Measurements from ENCODE around the gene ARPC1B. TPM values are rescaled to one million over a fixed set of nuclear protein-coding genes. Genes with fewer than 3 reads are reported as not detected.
"Not testable (repeated sequence)": the region's sequence is repeated elsewhere in the genome, so short reads cannot be mapped to it uniquely, and the experiment has no call there.

The ARPC1B gene
- total and polyA plus RNA-seq, 9 of the 15 experiments (the other 6 are each of a cell fraction or from before 2014, with no cell fraction given): 6.7 to 357 (median 211) TPM

- TF ChIP-seq C11orf30 (IDR thresholded peaks at IDR 0.05; ENCODE audit: low read depth) (peak; percentile 100), NKRF (IDR thresholded peaks at IDR 0.05; ENCODE audit: borderline replicate concordance) (peak; percentile 76; the same call in 1 of the 2 replicates), PML (IDR thresholded peaks at IDR 0.05; ENCODE audit: low read length) (peak; percentile 31; the same call in 1 of the 2 replicates), EHMT2 (IDR thresholded peaks at IDR 0.05) (peak; percentile 92), SMARCA5 (IDR thresholded peaks at IDR 0.05) (peak; percentile 83), LCOR (CRISPR knock-in tag; IDR thresholded peaks at IDR 0.05) (peak; percentile 49; the same call in 1 of the 2 replicates), EP300 (IDR thresholded peaks at IDR 0.05; ENCODE audit: low read length) (peak; percentile 82), ZEB2 (IDR thresholded peaks at IDR 0.05) (peak; percentile 84), VEZF1 (CRISPR knock-in tag; IDR thresholded peaks at IDR 0.05) (peak; percentile 51; the same call in 1 of the 2 replicates), ETV1 (tag; conservative IDR thresholded peaks at IDR 0.05; ENCODE audit: low read depth) (peak; percentile 86), MNT (conservative IDR thresholded peaks at IDR 0.05) (0 out of 4 replicates have a peak, but pooled peaks of 1 of the 2 experiments have one; percentile 50), EGR1 (conservative IDR thresholded peaks at IDR 0.05) (peak; percentile 91), POLR3A (IDR thresholded peaks at IDR 0.05; ENCODE audit: borderline replicate concordance, extremely low read depth, insufficient read depth, insufficient read length) (peak; percentile 76), YY1 (IDR thresholded peaks at IDR 0.05; ENCODE audit: borderline replicate concordance in 1 of 3, control insufficient read depth in 1 of 3, extremely low read depth in 1 of 3, insufficient read depth in 3 of 3, insufficient read length in 1 of 3, insufficient replicate concordance in 2 of 3, low read depth in 1 of 3, low read length in 2 of 3) (peak in 1 of 3 experiments; percentile 66), ARNT (IDR thresholded peaks at IDR 0.05) (peak; percentile 65 to 89), MAFF (IDR thresholded peaks at IDR 0.05; ENCODE audit: low read length) (peak; percentile 96), KHSRP (IDR thresholded peaks at IDR 0.05) (0 out of 2 replicates have a peak, but pooled peaks have one; percentile 10), MTA1 (IDR thresholded peaks at IDR 0.05; ENCODE audit: borderline replicate concordance) (peak; percentile 69), ID3 (tag; IDR thresholded peaks at IDR 0.05) (peak; percentile 66; the same call in 1 of the 2 replicates), JUN (IDR thresholded peaks at IDR 0.05; ENCODE audit: borderline replicate concordance, low read depth, low read length) (peak; percentile 70), MAFK (IDR thresholded peaks at IDR 0.05; ENCODE audit: low read length) (peak; percentile 96), HDAC1 (IDR thresholded peaks at IDR 0.05) (peak in 1 of 2 experiments; percentile 84; a peak in 2 of 4 replicates)
- TF ChIP-seq ID3 (CRISPR knock-in tag; IDR thresholded peaks at IDR 0.05); JUN (CRISPR knock-in tag; IDR thresholded peaks at IDR 0.05; ENCODE audit: borderline replicate concordance): not testable (repeated sequence)
Observed at GRCh38 chr7:99330314-99330961, 44.1 kb upstream of the ARPC1B start (continued).

Measured in K562 (cell line).